Parathyroid adenoma (tissue), 2 donors: ENCODE results near the gene C16orf96.

Experiments used
- H2AFZ ChIP-seq: fragments of 300-600 bp; sonication (generic); one replicate; pipeline ENCODE4 v1.7.0; 2017; ENCODE audit warnings: antibody characterized with exemption, mild to moderate bottlenecking
- H3K27ac ChIP-seq: fragments of 300-600 bp; sonication (generic); one replicate; pipeline ENCODE4 v1.7.0; 2017
- H3K27me3 ChIP-seq: fragments of 300-600 bp; sonication (generic); one replicate; pipeline ENCODE4 v1.7.0; 2017; ENCODE audit warnings: low read length; ENCODE audit not compliant: control insufficient read depth, insufficient read depth
- H3K36me3 ChIP-seq: fragments of 300-600 bp; sonication (generic); one replicate; pipeline ENCODE4 v1.7.0; 2017; ENCODE audit warnings: low read length; ENCODE audit not compliant: control insufficient read depth, insufficient read depth
- H3K4me1 ChIP-seq: fragments of 300-600 bp; sonication (generic); one replicate; pipeline ENCODE4 v1.7.0; 2017; ENCODE audit warnings: control low read depth
- H3K4me2 ChIP-seq: fragments of 300-600 bp; sonication (generic); one replicate; pipeline ENCODE4 v1.7.0; 2017; ENCODE audit warnings: low read length
- H3K4me3 ChIP-seq: fragments of 300-600 bp; sonication (generic); one replicate; pipeline ENCODE4 v1.7.0; 2017; ENCODE audit warnings: low read depth, low read length
- H3K79me2 ChIP-seq: fragments of 300-600 bp; sonication (generic); one replicate; pipeline ENCODE4 v1.7.0; 2017; ENCODE audit warnings: control low read depth
- H3K9ac ChIP-seq: fragments of 300-600 bp; sonication (generic); one replicate; pipeline ENCODE4 v1.7.0; 2017; ENCODE audit warnings: mild to moderate bottlenecking
- H3K9me3 ChIP-seq: fragments of 300-600 bp; sonication (generic); one replicate; pipeline ENCODE4 v1.7.0; 2017; ENCODE audit warnings: low read length; ENCODE audit not compliant: control insufficient read depth
- CTCF ChIP-seq: fragments of 300-600 bp; sonication (generic); IDR thresholded peaks from one replicate; pipeline ENCODE4 v1.7.0; 2017; ENCODE audit warnings: antibody characterized with exemption, mild to moderate bottlenecking
- donor health status: primary hyperparathyroidism.

C16orf96 gene

GRCh38 chr16:4574919-4575705 is 19.0 kb downstream of the C16orf96 start:
- Histone ChIP-seq H3K27ac (no peak overlapping the region), H3K79me2 (no peaks in the 10 kb centered on the region), H3K9ac (no peak overlapping the region), H3K9me3 (no peaks in the 10 kb centered on the region), H3K4me1 (no peaks in the 10 kb centered on the region), H2AFZ (no peak overlapping the region), H3K4me3 (no peak overlapping the region), H3K4me2 (no peak overlapping the region), H3K36me3 (no peaks in the 10 kb centered on the region), H3K27me3 (no peaks in the 10 kb centered on the region)
- no peak for TF ChIP-seq CTCF

GRCh38 chr16:4576008-4576407 is 19.9 kb downstream of the C16orf96 start:
- Histone ChIP-seq H2AFZ (no peak overlapping the region), H3K27ac (no peak overlapping the region), H3K36me3 (no peaks in the 10 kb centered on the region), H3K4me2 (no peak overlapping the region), H3K9me3 (no peaks in the 10 kb centered on the region), H3K9ac (no peak overlapping the region), H3K79me2 (no peaks in the 10 kb centered on the region), H3K27me3 (no peaks in the 10 kb centered on the region), H3K4me3 (no peak overlapping the region), H3K4me1 (no peaks in the 10 kb centered on the region)
- TF ChIP-seq CTCF = no peak

GRCh38 chr16:4578961-4579530 is 22.9 kb downstream of the C16orf96 start:
- Histone ChIP-seq H3K4me1 (no peaks in the 10 kb centered on the region), H2AFZ (no peak overlapping the region), H3K4me3 (no peak overlapping the region), H3K4me2 (no peak overlapping the region), H3K36me3 (no peaks in the 10 kb centered on the region), H3K27ac (no peak overlapping the region), H3K9ac (no peak overlapping the region), H3K9me3 (no peaks in the 10 kb centered on the region), H3K79me2 (no peaks in the 10 kb centered on the region), H3K27me3 (no peaks in the 10 kb centered on the region)
- no peak for TF ChIP-seq CTCF

GRCh38 chr16:4580250-4580649 is 24.1 kb downstream of the C16orf96 start:
- Histone ChIP-seq H3K79me2 (no peaks in the 10 kb centered on the region), H3K9me3 (no peaks in the 10 kb centered on the region), H3K4me3 (no peak overlapping the region), H3K36me3 (no peaks in the 10 kb centered on the region), H3K27me3 (no peaks in the 10 kb centered on the region), H2AFZ (no peak overlapping the region), H3K9ac (no peak overlapping the region), H3K4me1 (no peaks in the 10 kb centered on the region), H3K27ac (no peak overlapping the region), H3K4me2 (no peak overlapping the region)
- no peak for TF ChIP-seq CTCF

- Histone ChIP-seq H3K4me3 (no peak overlapping the region), H3K9ac (no peak overlapping the region), H3K79me2 (no peaks in the 10 kb centered on the region), H3K9me3 (peaks cover 3% of the 10 kb centered on the region), H2AFZ (no peak overlapping the region), H3K4me2 (no peak overlapping the region), H3K4me1 (no peaks in the 10 kb centered on the region), H3K36me3 (no peaks in the 10 kb centered on the region), H3K27ac (no peak overlapping the region), H3K27me3 (no peaks in the 10 kb centered on the region)
- TF ChIP-seq CTCF = no peak
These were observed 27.8 kb downstream of the C16orf96 start for GRCh38 chr16:4583906-4584305.
